ENCODE measurements around the gene RB1. TPM values are rescaled to one million over a fixed set of nuclear protein-coding genes. Genes with fewer than 3 reads are reported as not detected.
"Not testable (repeated sequence)": the region's sequence is repeated elsewhere in the genome, so short reads cannot be mapped to it uniquely, and the experiment has no call there.

Gene RB1
- total and polyA plus RNA-seq, 3 experiments from 2014 or later: 16.8 to 38.9 (median 38.2) TPM

- ChIA-PET POLR2A (interaction anchor here (1.7 to 1.9 kb wide), 2 partner anchors 120 to 149 kb away, joined by 4 to 10 read pairs; partner anchors contain the start of gene RCBTB2), CTCF (no interaction called here)
- Mint-ChIP-seq H3K27me3 (no peaks in the 10 kb centered on the region), H3K4me3 (peak within 1 kb of the TSS; percentile 88 to 97 (median 96)), H3K27ac (peak within 1 kb of the TSS; percentile 85 to 98 (median 95)), H3K36me3 (peaks cover 0 to 40% (median 4%) of the 10 kb centered on the region in 3 donors), H3K4me1 (peaks cover 42 to 58% (median 55%) of the 10 kb centered on the region in 3 donors), H3K9me3 (peaks cover 0 to 2% (median 0%) of the 10 kb centered on the region in 5 donors)
- peak within 1 kb of the TSS; percentile 33 for H3K27ac ChIP-seq (ENCODE audit: low read depth, low read length)
- H3K36me3 ChIP-seq (ENCODE audit: insufficient read depth, low read length): no peaks in the 10 kb centered on the region
- peaks cover 32% of the 10 kb centered on the region for H3K4me1 ChIP-seq (ENCODE audit: insufficient read depth, low read length)
- DNase-seq: peak in 2 of 5 donors; percentile 21 to 23
- no peaks in the 10 kb centered on the region for H3K9me3 ChIP-seq (ENCODE audit: low read length)
- no peaks in the 10 kb centered on the region for H3K27me3 ChIP-seq (ENCODE audit: insufficient read depth, low read length, poor library complexity, severe bottlenecking)
- H3K4me3 ChIP-seq (ENCODE audit: low read length): peak within 1 kb of the TSS; percentile 78
Observed at GRCh38 chr13:48412881-48413351, 109.4 kb downstream of the RB1 start, which contains the start of gene LPAR6. LPAR6 (minus strand) TSS chr13:48413113; CDS start chr13:48412423, 690 bp downstream.

GRCh38 chr13:48414501-48414900, 111.0 kb downstream of the RB1 start:
- Histone ChIP-seq H3K4me1 (ENCODE audit: insufficient read depth, low read length) (peaks cover 19% of the 10 kb centered on the region), H3K9me3 (ENCODE audit: low read length) (no peaks in the 10 kb centered on the region), H3K36me3 (ENCODE audit: insufficient read depth, low read length) (no peaks in the 10 kb centered on the region), H3K4me3 (ENCODE audit: low read length) (no peak overlapping the region), H3K27me3 (ENCODE audit: insufficient read depth, low read length, poor library complexity, severe bottlenecking) (no peaks in the 10 kb centered on the region), H3K27ac (ENCODE audit: low read depth, low read length) (no peak overlapping the region)
- Mint-ChIP-seq H3K27me3 (no peaks in the 10 kb centered on the region), H3K27ac (peak overlapping the region in 6 of 8 donors; percentile 18 to 99 (median 63)), H3K4me3 (peak overlapping the region; percentile 62 to 91 (median 77)), H3K4me1 (peaks cover 32 to 45% (median 42%) of the 10 kb centered on the region in 3 donors), H3K36me3 (peaks cover 0 to 39% (median 4%) of the 10 kb centered on the region in 3 donors), H3K9me3 (peaks cover 0 to 2% (median 0%) of the 10 kb centered on the region in 5 donors)
- ChIA-PET POLR2A (interaction anchor here (0.7 to 1.0 kb wide), 2 partner anchors 17 to 319 kb away, joined by 3 read pairs; partner anchors contain the start of gene MED4), CTCF (no interaction called here)
- DNase-seq: no peak

GRCh38 chr13:48415516-48415915, 112.0 kb downstream of the RB1 start:
- no peaks in the 10 kb centered on the region for H3K27me3 Mint-ChIP-seq
- Histone ChIP-seq H3K4me1 (ENCODE audit: insufficient read depth, low read length) (peaks cover 14% of the 10 kb centered on the region), H3K27me3 (ENCODE audit: insufficient read depth, low read length, poor library complexity, severe bottlenecking) (no peaks in the 10 kb centered on the region), H3K36me3 (ENCODE audit: insufficient read depth, low read length) (no peaks in the 10 kb centered on the region), H3K9me3 (ENCODE audit: low read length) (no peaks in the 10 kb centered on the region), H3K4me3 (ENCODE audit: low read length) (no peak overlapping the region), H3K27ac (ENCODE audit: low read depth, low read length) (no peak overlapping the region)
- no peak for DNase-seq
- peaks cover 24 to 35% (median 32%) of the 10 kb centered on the region in 3 donors for H3K4me1 Mint-ChIP-seq
- H3K9me3 Mint-ChIP-seq: peaks cover 0 to 2% (median 0%) of the 10 kb centered on the region in 5 donors
- peaks cover 3 to 34% (median 7%) of the 10 kb centered on the region in 3 donors for H3K36me3 Mint-ChIP-seq
- peak overlapping the region in 6 of 8 donors; percentile 29 to 99 (median 72) for H3K27ac Mint-ChIP-seq
- POLR2A ChIA-PET: interaction anchor here (0.7 kb wide), 1 partner anchor 18 kb away, joined by 3 read pairs; no protein-coding TSS in a partner anchor
- CTCF ChIA-PET: no interaction called here
- H3K4me3 Mint-ChIP-seq: peak overlapping the region; percentile 62 to 91 (median 77)

- H3K4me3 ChIP-seq (ENCODE audit: low read length); H3K27me3 Mint-ChIP-seq; H3K27me3 ChIP-seq (ENCODE audit: insufficient read depth, low read length, poor library complexity, severe bottlenecking); H3K36me3 ChIP-seq (ENCODE audit: insufficient read depth, low read length); H3K27ac Mint-ChIP-seq; H3K9me3 Mint-ChIP-seq; H3K27ac ChIP-seq (ENCODE audit: low read depth, low read length); H3K9me3 ChIP-seq (ENCODE audit: low read length); POLR2A ChIA-PET; H3K4me3 Mint-ChIP-seq; CTCF ChIA-PET; DNase-seq; H3K4me1 ChIP-seq (ENCODE audit: insufficient read depth, low read length): not testable (repeated sequence)
- peaks cover 2 to 11% (median 11%) of the 10 kb centered on the region in 3 donors for H3K4me1 Mint-ChIP-seq
- peaks cover 4 to 24% (median 14%) of the 10 kb centered on the region in 3 donors for H3K36me3 Mint-ChIP-seq
Observed at GRCh38 chr13:48422003-48422402, 118.5 kb downstream of the RB1 start.

GRCh38 chr13:48424212-48424611, 120.7 kb downstream of the RB1 start:
- H3K27ac Mint-ChIP-seq: peak overlapping the region in 2 of 8 donors; percentile 23 to 25
- Histone ChIP-seq H3K27me3 (ENCODE audit: insufficient read depth, low read length, poor library complexity, severe bottlenecking) (no peaks in the 10 kb centered on the region), H3K4me1 (ENCODE audit: insufficient read depth, low read length) (no peaks in the 10 kb centered on the region), H3K9me3 (ENCODE audit: low read length) (no peaks in the 10 kb centered on the region), H3K36me3 (ENCODE audit: insufficient read depth, low read length) (no peaks in the 10 kb centered on the region), H3K27ac (ENCODE audit: low read depth, low read length) (no peak overlapping the region), H3K4me3 (ENCODE audit: low read length) (no peak overlapping the region)
- H3K9me3 Mint-ChIP-seq: peaks cover 0 to 2% (median 0%) of the 10 kb centered on the region in 5 donors
- peaks cover 4 to 24% (median 4%) of the 10 kb centered on the region in 3 donors for H3K36me3 Mint-ChIP-seq
- POLR2A ChIA-PET: no interaction called here
- CTCF ChIA-PET: no interaction called here
- no peak overlapping the region for H3K4me3 Mint-ChIP-seq
- no peak for DNase-seq
- no peaks in the 10 kb centered on the region for H3K27me3 Mint-ChIP-seq
- peaks cover 6 to 20% (median 19%) of the 10 kb centered on the region in 3 donors for H3K4me1 Mint-ChIP-seq

GRCh38 chr13:48426052-48426451, 122.5 kb downstream of the RB1 start:
- Mint-ChIP-seq H3K36me3 (peaks cover 2 to 12% (median 4%) of the 10 kb centered on the region in 3 donors), H3K27ac (peak overlapping the region in 1 of 8 donors; percentile 81), H3K4me3 (no peak overlapping the region), H3K27me3 (no peaks in the 10 kb centered on the region), H3K4me1 (peaks cover 12 to 32% (median 29%) of the 10 kb centered on the region in 3 donors), H3K9me3 (peaks cover 0 to 2% (median 0%) of the 10 kb centered on the region in 5 donors)
- ChIA-PET CTCF (no interaction called here), POLR2A (no interaction called here)
- no peaks in the 10 kb centered on the region for H3K27me3 ChIP-seq (ENCODE audit: insufficient read depth, low read length, poor library complexity, severe bottlenecking)
- no peak for DNase-seq
- no peaks in the 10 kb centered on the region for H3K9me3 ChIP-seq (ENCODE audit: low read length)
- H3K27ac ChIP-seq (ENCODE audit: low read depth, low read length): no peak overlapping the region
- no peak overlapping the region for H3K4me3 ChIP-seq (ENCODE audit: low read length)
- no peaks in the 10 kb centered on the region for H3K36me3 ChIP-seq (ENCODE audit: insufficient read depth, low read length)
- H3K4me1 ChIP-seq (ENCODE audit: insufficient read depth, low read length): no peaks in the 10 kb centered on the region

- H3K9me3 ChIP-seq (ENCODE audit: low read length); H3K27me3 Mint-ChIP-seq; CTCF ChIA-PET; H3K4me1 ChIP-seq (ENCODE audit: insufficient read depth, low read length); H3K27me3 ChIP-seq (ENCODE audit: insufficient read depth, low read length, poor library complexity, severe bottlenecking); POLR2A ChIA-PET; H3K4me3 ChIP-seq (ENCODE audit: low read length); H3K27ac ChIP-seq (ENCODE audit: low read depth, low read length); H3K36me3 Mint-ChIP-seq; H3K9me3 Mint-ChIP-seq; DNase-seq; H3K4me3 Mint-ChIP-seq; H3K36me3 ChIP-seq (ENCODE audit: insufficient read depth, low read length): not testable (repeated sequence)
- Mint-ChIP-seq H3K27ac (peak overlapping the region in 2 of 8 donors; percentile 75 to 81), H3K4me1 (peaks cover 17 to 39% (median 37%) of the 10 kb centered on the region in 3 donors)
Observed at GRCh38 chr13:48426755-48427298, 123.3 kb downstream of the RB1 start.

- Histone ChIP-seq H3K9me3 (ENCODE audit: low read length) (no peaks in the 10 kb centered on the region), H3K36me3 (ENCODE audit: insufficient read depth, low read length) (no peaks in the 10 kb centered on the region), H3K4me1 (ENCODE audit: insufficient read depth, low read length) (peaks cover 13% of the 10 kb centered on the region), H3K4me3 (ENCODE audit: low read length) (no peak overlapping the region), H3K27me3 (ENCODE audit: insufficient read depth, low read length, poor library complexity, severe bottlenecking) (no peaks in the 10 kb centered on the region), H3K27ac (ENCODE audit: low read depth, low read length) (no peak overlapping the region)
- peaks cover 0 to 2% (median 0%) of the 10 kb centered on the region in 5 donors for H3K9me3 Mint-ChIP-seq
- no peak overlapping the region for H3K4me3 Mint-ChIP-seq
- DNase-seq: no peak
- peak overlapping the region in 2 of 8 donors; percentile 81 to 85 for H3K27ac Mint-ChIP-seq
- CTCF ChIA-PET: interaction anchor here (1.2 kb wide), 1 partner anchor 151 kb away, joined by 3 read pairs; no protein-coding TSS in a partner anchor
- H3K36me3 Mint-ChIP-seq: peaks cover 2 to 4% (median 4%) of the 10 kb centered on the region in 3 donors
- H3K4me1 Mint-ChIP-seq: peaks cover 20 to 46% (median 44%) of the 10 kb centered on the region in 3 donors
- H3K27me3 Mint-ChIP-seq: no peaks in the 10 kb centered on the region
- POLR2A ChIA-PET: no interaction called here
Observed at GRCh38 chr13:48429036-48429435, 125.5 kb downstream of the RB1 start.
